IMR-90 (cell line): ENCODE results near the gene TMTC2. TPM values are rescaled to one million over a fixed set of nuclear protein-coding genes. Genes with fewer than 3 reads are reported as not detected.

Source experiments
- ATAC-seq: fragments of 200-7000 bp; cut with Tn5 transposase; 2 replicates; pipeline ENCODE4 v1.9.1; 2020; ENCODE audit warnings: low read depth, mild to moderate bottlenecking, moderate library complexity
- BruUV-seq: library from RNA; stranded (reverse); fragments of 400-500 nt; replicated peaks from 2 replicates; lab custom pipeline; 2021; lab: Mats Ljungman, UMichigan
- CTCF ChIA-PET: fragments of 300-600 bp; formaldehyde crosslinking; extraction: SDS; loops from one replicate; lab custom pipeline; 2021; ENCODE audit warnings: antibody characterized with exemption; lab: Yijun Ruan, JAX
- POLR2A ChIA-PET: fragments of 300-600 bp; sonication (Branson Sonifier 250); formaldehyde crosslinking; loops from one replicate; lab custom pipeline; 2022; ENCODE audit warnings: antibody characterized with exemption; ENCODE audit not compliant: unreplicated experiment; lab: Charles Lee
- DNase-seq: peaks from one replicate; pipeline ENCODE4 v3.0.0; 2013
- H2AFZ ChIP-seq: replicated peaks from 2 replicates; pipeline ENCODE3; 2013; ENCODE audit warnings: low read length, mild to moderate bottlenecking; ENCODE audit not compliant: poor library complexity
- H2AK5ac ChIP-seq: 2 replicates; pipeline ENCODE4 v1.6.1; 2013; ENCODE audit warnings: low read depth, low read length, inconsistent platforms
- H2AK9ac ChIP-seq: replicated peaks from 2 replicates; pipeline ENCODE3; 2013; ENCODE audit warnings: mild to moderate bottlenecking, low read depth, low read length, moderate library complexity; ENCODE audit not compliant: poor library complexity
- H2BK120ac ChIP-seq: 2 replicates; pipeline ENCODE4 v1.6.1; 2013; ENCODE audit warnings: low read depth, low read length, inconsistent platforms
- H2BK15ac ChIP-seq: 3 replicates; pipeline ENCODE4 v1.6.1; 2013; ENCODE audit warnings: low read depth, low read length, inconsistent platforms
- H2BK20ac ChIP-seq: 2 replicates; pipeline ENCODE4 v1.6.1; 2013; ENCODE audit warnings: low read depth, mild to moderate bottlenecking, inconsistent platforms, low read length, moderate library complexity
- H2BK5ac ChIP-seq: 2 replicates; pipeline ENCODE4 v1.6.1; 2013; ENCODE audit warnings: mild to moderate bottlenecking, low read depth, low read length, inconsistent platforms; ENCODE audit not compliant: poor library complexity, severe bottlenecking
- H3K14ac ChIP-seq: replicated peaks from 2 replicates; pipeline ENCODE4 v1.6.1; 2013; ENCODE audit warnings: low read depth, low read length, inconsistent platforms
- H3K18ac ChIP-seq: 2 replicates; pipeline ENCODE4 v1.6.1; 2013; ENCODE audit warnings: low read depth, low read length, control low read depth
- H3K23ac ChIP-seq: 2 replicates; pipeline ENCODE4 v1.6.1; 2013; ENCODE audit warnings: low read depth, low read length, inconsistent platforms
- H3K27ac ChIP-seq: 2 replicates; pipeline ENCODE4 v1.5.1; 2013; ENCODE audit warnings: mild to moderate bottlenecking, control low read depth, low read length; ENCODE audit not compliant: insufficient read depth
- H3K27me3 ChIP-seq: 2 replicates; pipeline ENCODE4 v1.6.1; 2013; ENCODE audit warnings: low read length; ENCODE audit not compliant: control insufficient read depth, insufficient read depth
- H3K36me3 ChIP-seq: 2 replicates; pipeline ENCODE4 v1.6.1; 2013; ENCODE audit warnings: low read length, mixed read lengths; ENCODE audit not compliant: control insufficient read depth, insufficient read depth
- H3K4ac ChIP-seq: 2 replicates; pipeline ENCODE4 v1.6.1; 2013; ENCODE audit warnings: low read depth, low read length, inconsistent platforms
- H3K4me1 ChIP-seq: 2 replicates; pipeline ENCODE4 v1.6.1; 2013; ENCODE audit warnings: low read length, mixed read lengths; ENCODE audit not compliant: control insufficient read depth, insufficient read depth
- H3K4me2 ChIP-seq: 2 replicates; pipeline ENCODE4 v1.6.1; 2013; ENCODE audit warnings: low read depth, mild to moderate bottlenecking, control low read depth, low read length, moderate library complexity
- H3K4me3 ChIP-seq: 2 replicates; pipeline ENCODE4 v1.5.1; 2013; ENCODE audit warnings: low read depth, mild to moderate bottlenecking, control low read depth, low read length, moderate library complexity; ENCODE audit not compliant: insufficient read depth
- H3K56ac ChIP-seq: 2 replicates; pipeline ENCODE4 v1.6.1; 2013; ENCODE audit warnings: low read length, inconsistent platforms; ENCODE audit not compliant: insufficient read depth; ENCODE audit errors: extremely low read depth
- H3K79me1 ChIP-seq, 2 experiments: 2 replicates each; pipeline ENCODE4 v1.6.1; 2013; ENCODE audit warnings: low read length in 2 of 2, inconsistent platforms in 1 of 2, low read depth in 1 of 2
- H3K9ac ChIP-seq: 2 replicates; pipeline ENCODE4 v1.6.1; 2013; ENCODE audit warnings: low read depth, low read length, control low read depth
- H3K9me1 ChIP-seq: 2 replicates; pipeline ENCODE4 v1.6.1; 2013; ENCODE audit warnings: low read length, inconsistent platforms; ENCODE audit not compliant: insufficient read depth
- H3K9me3 ChIP-seq: 2 replicates; pipeline ENCODE4 v1.6.1; 2013; ENCODE audit warnings: low read length; ENCODE audit not compliant: control insufficient read depth, insufficient read depth
- H4K20me1 ChIP-seq: 2 replicates; pipeline ENCODE4 v1.6.1; 2013; ENCODE audit warnings: low read length, inconsistent platforms; ENCODE audit not compliant: insufficient read depth
- H4K5ac ChIP-seq: 2 replicates; pipeline ENCODE4 v1.6.1; 2013; ENCODE audit warnings: mild to moderate bottlenecking, low read depth, low read length, control low read depth
- H4K8ac ChIP-seq, 2 experiments: 2 replicates each; pipeline ENCODE4 v1.6.1; 2013; ENCODE audit warnings: low read depth in 2 of 2, low read length in 2 of 2, control low read depth in 1 of 2, inconsistent platforms in 1 of 2
- H4K91ac ChIP-seq: 2 replicates; pipeline ENCODE4 v1.6.1; 2013; ENCODE audit warnings: low read depth, low read length, inconsistent platforms; ENCODE audit not compliant: insufficient read depth
- MAZ ChIP-seq: IDR thresholded peaks from 2 replicates; pipeline ENCODE4 v1.6.1; 2012; ENCODE audit warnings: low read depth, mild to moderate bottlenecking, low read length, improper control_type of control experiment, moderate library complexity, borderline replicate concordance
- RCOR1 ChIP-seq: IDR thresholded peaks from 2 replicates; pipeline ENCODE4 v1.6.1; 2012; ENCODE audit warnings: mild to moderate bottlenecking, low read length, improper control_type of control experiment; ENCODE audit not compliant: insufficient replicate concordance
- WGBS, 2 experiments: methylation state at CpG; one replicate each; pipeline versions ENCODE4 v1.1.5 to v1.1.7; 2013; ENCODE audit warnings: missing lambda C conversion rate in 2 of 2; ENCODE audit not compliant: insufficient read length in 1 of 2; ENCODE audit errors: extremely low coverage in 2 of 2; 5-methylcytosine and 5-hydroxymethylcytosine counted together
- dilution Hi-C: fragments of 300-500 bp; cut with HindIII; formaldehyde crosslinking; loops from one replicate; pipeline ENCODE4 v1.14.3; 2018; ENCODE audit warnings: low sequenced_read_pairs; ENCODE audit not compliant: unreplicated experiment
- in situ Hi-C: fragments of 300-500 bp; cut with MboI; formaldehyde crosslinking; loops from 3 replicates; pipeline ENCODE4 v1.14.3; 2019; ENCODE audit warnings: low sequenced_read_pairs, inconsistent platforms, mixed read lengths
- intact Hi-C: fragments of 100-400 bp; cut with micrococcal nuclease; formaldehyde crosslinking; loops from 2 replicates; pipeline ENCODE4 v1.10.0; 2022
- polyA plus RNA-seq, 3 experiments: library from polyadenylated mRNA; depleted of rRNA; stranded (reverse); fragments of >200 nt; gene quantifications; 2 replicates each; pipeline ENCODE4 v1.2.3, GENCODE V29; 2012; ENCODE audit warnings: low replicate concordance in 1 of 3
- total RNA-seq: library from RNA; depleted of rRNA; stranded (reverse); fragments of >200 nt; gene quantifications from 2 replicates; pipeline ENCODE4 v1.2.3, GENCODE V29; 2012

TMTC2 gene
- total and polyA plus RNA-seq, 2 of the 4 experiments (the other 2 are of a cell fraction): 0.56 to 1.4 TPM

GRCh38 chr12:82952946-82953345 is 266.2 kb downstream of the TMTC2 start:
- no peak for ATAC-seq
- H2AK9ac ChIP-seq: no peak overlapping the region

More at GRCh38 chr12:82952946-82953345, 266.2 kb downstream of the TMTC2 start:
- Histone ChIP-seq H2AK5ac (no peak overlapping the region), H2AFZ (no peak overlapping the region), H3K18ac (no peak overlapping the region), H4K20me1 (no peaks in the 10 kb centered on the region), H3K4me3 (no peak overlapping the region), H2BK5ac (no peak overlapping the region), H3K23ac (no peak overlapping the region), H3K36me3 (no peaks in the 10 kb centered on the region), H4K91ac (no peak overlapping the region), H3K9me3 (no peaks in the 10 kb centered on the region), H3K9ac (no peak overlapping the region), H3K4me2 (no peak overlapping the region), H3K27me3 (no peaks in the 10 kb centered on the region), H2BK120ac (no peak overlapping the region), H3K27ac (no peak overlapping the region), H4K8ac (no peak overlapping the region), H3K9me1 (no peaks in the 10 kb centered on the region), H3K4ac (no peak overlapping the region), H2BK15ac (no peak overlapping the region), H3K4me1 (no peaks in the 10 kb centered on the region), H2BK20ac (no peak overlapping the region), H3K79me1 (no peaks in the 10 kb centered on the region), H4K5ac (no peak overlapping the region), H3K14ac (no peak overlapping the region), H3K56ac (no peak overlapping the region)
- CTCF ChIA-PET: no interaction called here
- TF ChIP-seq RCOR1 (no peak), MAZ (no peak)
- BruUV-seq: no TSS peak
- DNase-seq: no peak
- WGBS, 2 experiments: no CpG with 5 or more reads among the region's 3 CpGs
- POLR2A ChIA-PET: no interaction called here
- in situ Hi-C loops: no loop called here
- intact Hi-C loops: no loop called here
- dilution Hi-C loops: no loop called here
